LoVo (cell line): ENCODE measurements around the gene SPATA18.
"Not testable (repeated sequence)": the region's sequence is repeated elsewhere in the genome, so short reads cannot be mapped to it uniquely, and the experiment has no call there.

Experiments used
- DNase-seq: peaks from one replicate; pipeline ENCODE4 v3.0.0-alpha.2; 2016; ENCODE audit warnings: low spot score

SPATA18 gene

GRCh38 chr4:52106191-52106590 lies 55.1 kb downstream of the SPATA18 start:
- DNase-seq, result no peak

- no peak for DNase-seq
These were observed 55.6 kb downstream of the SPATA18 start for GRCh38 chr4:52106660-52107059.

GRCh38 chr4:52107336-52107735 lies 56.2 kb downstream of the SPATA18 start:
- no peak for DNase-seq

GRCh38 chr4:52107745-52108144 lies 56.6 kb downstream of the SPATA18 start:
- no peak for DNase-seq

- DNase-seq, result no peak
These were observed 59.1 kb downstream of the SPATA18 start for GRCh38 chr4:52110171-52110570.

- no peak for DNase-seq
These were observed 60.9 kb downstream of the SPATA18 start for GRCh38 chr4:52111995-52112394.

GRCh38 chr4:52112411-52112810 lies 61.3 kb downstream of the SPATA18 start:
- no peak for DNase-seq

- no peak for DNase-seq
These were observed 65.5 kb downstream of the SPATA18 start for GRCh38 chr4:52116641-52117040.

- DNase-seq, result no peak
These were observed 75.1 kb downstream of the SPATA18 start for GRCh38 chr4:52126226-52126625.

- no peak for DNase-seq
These were observed 75.9 kb downstream of the SPATA18 start for GRCh38 chr4:52126966-52127365.

- no peak for DNase-seq
These were observed 84.1 kb downstream of the SPATA18 start for GRCh38 chr4:52135171-52135570.

- not testable (repeated sequence) for DNase-seq
These were observed 86.0 kb downstream of the SPATA18 start for GRCh38 chr4:52137152-52137551.

GRCh38 chr4:52142816-52143215 lies 91.7 kb downstream of the SPATA18 start:
- no peak for DNase-seq

GRCh38 chr4:52143815-52144214 lies 92.7 kb downstream of the SPATA18 start:
- DNase-seq, result no peak

GRCh38 chr4:52144372-52144771 lies 93.3 kb downstream of the SPATA18 start:
- DNase-seq, result no peak
